ENCODE data around the gene UBE2L3. TPM values are rescaled to one million over a fixed set of nuclear protein-coding genes. Genes with fewer than 3 reads are reported as not detected.

UBE2L3 gene
- total and polyA plus RNA-seq, 2 of the 13 experiments (the other 11 are each of a cell fraction or from before 2014, with no cell fraction given) = 30.2 to 58.1 TPM

- TF ChIP-seq ZNF720 (CRISPR knock-in tag; IDR thresholded peaks at IDR 0.05) (0 out of 2 replicates have a peak, but pooled peaks have one; percentile 65), ZNF800 (CRISPR knock-in tag; IDR thresholded peaks at IDR 0.05) (0 out of 2 replicates have a peak, but pooled peaks have one; percentile 47), ZNF792 (CRISPR knock-in tag; IDR thresholded peaks at IDR 0.05) (peak; percentile 70; the same call in 1 of the 2 replicates), ZNF550 (CRISPR knock-in tag; IDR thresholded peaks at IDR 0.05; ENCODE audit: borderline replicate concordance) (0 out of 2 replicates have a peak, but pooled peaks have one; percentile 39), ZNF446 (CRISPR knock-in tag; IDR thresholded peaks at IDR 0.05) (peak; percentile 38; the same call in 1 of the 2 replicates), ZNF121 (CRISPR knock-in tag; IDR thresholded peaks at IDR 0.05) (peak; percentile 62; the same call in 1 of the 2 replicates), SIN3B (IDR thresholded peaks at IDR 0.05; ENCODE audit: low read length) (no peak), ZNF672 (CRISPR knock-in tag; IDR thresholded peaks at IDR 0.05) (no peak), ZNF354B (CRISPR knock-in tag; IDR thresholded peaks at IDR 0.05) (0 out of 2 replicates have a peak, but pooled peaks have one; percentile 10), SIX4 (CRISPR knock-in tag; IDR thresholded peaks at IDR 0.05) (peak; percentile 61; the same call in 1 of the 2 replicates), SMARCC2 (IDR thresholded peaks at IDR 0.05) (no peak), RNF2 (conservative IDR thresholded peaks at IDR 0.05; ENCODE audit: low read depth) (0 out of 2 replicates have a peak, but pooled peaks have one; percentile 72), ZNF510 (CRISPR knock-in tag; IDR thresholded peaks at IDR 0.05; ENCODE audit: low read depth) (peak; percentile 86), NFE2L2 (IDR thresholded peaks at IDR 0.05; ENCODE audit: low read length) (no peak)
- TF ChIP-seq, protein P1, sequence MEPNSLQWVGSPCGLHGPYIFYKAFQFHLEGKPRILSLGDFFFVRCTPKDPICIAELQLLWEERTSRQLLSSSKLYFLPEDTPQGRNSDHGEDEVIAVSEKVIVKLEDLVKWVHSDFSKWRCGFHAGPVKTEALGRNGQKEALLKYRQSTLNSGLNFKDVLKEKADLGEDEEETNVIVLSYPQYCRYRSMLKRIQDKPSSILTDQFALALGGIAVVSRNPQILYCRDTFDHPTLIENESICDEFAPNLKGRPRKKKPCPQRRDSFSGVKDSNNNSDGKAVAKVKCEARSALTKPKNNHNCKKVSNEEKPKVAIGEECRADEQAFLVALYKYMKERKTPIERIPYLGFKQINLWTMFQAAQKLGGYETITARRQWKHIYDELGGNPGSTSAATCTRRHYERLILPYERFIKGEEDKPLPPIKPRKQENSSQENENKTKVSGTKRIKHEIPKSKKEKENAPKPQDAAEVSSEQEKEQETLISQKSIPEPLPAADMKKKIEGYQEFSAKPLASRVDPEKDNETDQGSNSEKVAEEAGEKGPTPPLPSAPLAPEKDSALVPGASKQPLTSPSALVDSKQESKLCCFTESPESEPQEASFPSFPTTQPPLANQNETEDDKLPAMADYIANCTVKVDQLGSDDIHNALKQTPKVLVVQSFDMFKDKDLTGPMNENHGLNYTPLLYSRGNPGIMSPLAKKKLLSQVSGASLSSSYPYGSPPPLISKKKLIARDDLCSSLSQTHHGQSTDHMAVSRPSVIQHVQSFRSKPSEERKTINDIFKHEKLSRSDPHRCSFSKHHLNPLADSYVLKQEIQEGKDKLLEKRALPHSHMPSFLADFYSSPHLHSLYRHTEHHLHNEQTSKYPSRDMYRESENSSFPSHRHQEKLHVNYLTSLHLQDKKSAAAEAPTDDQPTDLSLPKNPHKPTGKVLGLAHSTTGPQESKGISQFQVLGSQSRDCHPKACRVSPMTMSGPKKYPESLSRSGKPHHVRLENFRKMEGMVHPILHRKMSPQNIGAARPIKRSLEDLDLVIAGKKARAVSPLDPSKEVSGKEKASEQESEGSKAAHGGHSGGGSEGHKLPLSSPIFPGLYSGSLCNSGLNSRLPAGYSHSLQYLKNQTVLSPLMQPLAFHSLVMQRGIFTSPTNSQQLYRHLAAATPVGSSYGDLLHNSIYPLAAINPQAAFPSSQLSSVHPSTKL (CRISPR knock-in tag; IDR thresholded peaks at IDR 0.05) = peak; percentile 54; the same call in 1 of the 2 replicates
- TF ChIP-seq, protein P2, sequence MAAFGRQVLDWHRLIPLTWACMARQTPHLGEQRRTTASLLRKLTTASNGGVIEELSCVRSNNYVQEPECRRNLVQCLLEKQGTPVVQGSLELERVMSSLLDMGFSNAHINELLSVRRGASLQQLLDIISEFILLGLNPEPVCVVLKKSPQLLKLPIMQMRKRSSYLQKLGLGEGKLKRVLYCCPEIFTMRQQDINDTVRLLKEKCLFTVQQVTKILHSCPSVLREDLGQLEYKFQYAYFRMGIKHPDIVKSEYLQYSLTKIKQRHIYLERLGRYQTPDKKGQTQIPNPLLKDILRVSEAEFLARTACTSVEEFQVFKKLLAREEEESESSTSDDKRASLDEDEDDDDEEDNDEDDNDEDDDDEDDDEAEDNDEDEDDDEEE (CRISPR knock-in tag; IDR thresholded peaks at IDR 0.05) = peak; percentile 44; the same call in 1 of the 2 replicates
- TF ChIP-seq, protein P3, sequence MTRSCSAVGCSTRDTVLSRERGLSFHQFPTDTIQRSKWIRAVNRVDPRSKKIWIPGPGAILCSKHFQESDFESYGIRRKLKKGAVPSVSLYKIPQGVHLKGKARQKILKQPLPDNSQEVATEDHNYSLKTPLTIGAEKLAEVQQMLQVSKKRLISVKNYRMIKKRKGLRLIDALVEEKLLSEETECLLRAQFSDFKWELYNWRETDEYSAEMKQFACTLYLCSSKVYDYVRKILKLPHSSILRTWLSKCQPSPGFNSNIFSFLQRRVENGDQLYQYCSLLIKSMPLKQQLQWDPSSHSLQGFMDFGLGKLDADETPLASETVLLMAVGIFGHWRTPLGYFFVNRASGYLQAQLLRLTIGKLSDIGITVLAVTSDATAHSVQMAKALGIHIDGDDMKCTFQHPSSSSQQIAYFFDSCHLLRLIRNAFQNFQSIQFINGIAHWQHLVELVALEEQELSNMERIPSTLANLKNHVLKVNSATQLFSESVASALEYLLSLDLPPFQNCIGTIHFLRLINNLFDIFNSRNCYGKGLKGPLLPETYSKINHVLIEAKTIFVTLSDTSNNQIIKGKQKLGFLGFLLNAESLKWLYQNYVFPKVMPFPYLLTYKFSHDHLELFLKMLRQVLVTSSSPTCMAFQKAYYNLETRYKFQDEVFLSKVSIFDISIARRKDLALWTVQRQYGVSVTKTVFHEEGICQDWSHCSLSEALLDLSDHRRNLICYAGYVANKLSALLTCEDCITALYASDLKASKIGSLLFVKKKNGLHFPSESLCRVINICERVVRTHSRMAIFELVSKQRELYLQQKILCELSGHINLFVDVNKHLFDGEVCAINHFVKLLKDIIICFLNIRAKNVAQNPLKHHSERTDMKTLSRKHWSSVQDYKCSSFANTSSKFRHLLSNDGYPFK (CRISPR knock-in tag; IDR thresholded peaks at IDR 0.05; ENCODE audit: borderline replicate concordance) = no peak; the same call in none of the 2 replicates
These were observed 62.0 kb downstream of the UBE2L3 start, which contains the start of gene YDJC (continued) for GRCh38 chr22:21629255-21630149.
